ENCODE data around the gene SLC43A1. TPM values are rescaled to one million over a fixed set of nuclear protein-coding genes. Genes with fewer than 3 reads are reported as not detected.

SLC43A1 gene
- total RNA-seq, 4 donors from 2014 or later, result 9.8 to 25.1 (median 18.3) TPM

DNA sequence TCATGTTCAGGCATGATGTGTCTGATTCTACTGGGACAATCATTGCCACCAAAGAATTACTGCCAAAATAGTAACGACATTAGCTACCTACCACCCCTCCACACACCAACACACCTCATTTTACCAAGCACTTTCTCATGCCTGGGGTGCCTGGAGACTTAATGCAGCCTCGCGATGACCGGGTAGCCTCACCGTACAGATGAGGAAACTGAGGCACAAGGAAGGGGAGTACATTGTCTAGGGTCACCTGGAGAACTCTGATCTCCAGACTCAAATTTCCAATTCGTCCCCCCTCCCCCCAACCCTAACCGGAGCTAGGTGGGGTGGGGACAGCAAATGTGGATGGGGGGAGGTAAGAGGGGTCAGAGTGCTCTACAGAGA, 57.9 kb downstream of the SLC43A1 start:
- TF ChIP-seq, protein P1, sequence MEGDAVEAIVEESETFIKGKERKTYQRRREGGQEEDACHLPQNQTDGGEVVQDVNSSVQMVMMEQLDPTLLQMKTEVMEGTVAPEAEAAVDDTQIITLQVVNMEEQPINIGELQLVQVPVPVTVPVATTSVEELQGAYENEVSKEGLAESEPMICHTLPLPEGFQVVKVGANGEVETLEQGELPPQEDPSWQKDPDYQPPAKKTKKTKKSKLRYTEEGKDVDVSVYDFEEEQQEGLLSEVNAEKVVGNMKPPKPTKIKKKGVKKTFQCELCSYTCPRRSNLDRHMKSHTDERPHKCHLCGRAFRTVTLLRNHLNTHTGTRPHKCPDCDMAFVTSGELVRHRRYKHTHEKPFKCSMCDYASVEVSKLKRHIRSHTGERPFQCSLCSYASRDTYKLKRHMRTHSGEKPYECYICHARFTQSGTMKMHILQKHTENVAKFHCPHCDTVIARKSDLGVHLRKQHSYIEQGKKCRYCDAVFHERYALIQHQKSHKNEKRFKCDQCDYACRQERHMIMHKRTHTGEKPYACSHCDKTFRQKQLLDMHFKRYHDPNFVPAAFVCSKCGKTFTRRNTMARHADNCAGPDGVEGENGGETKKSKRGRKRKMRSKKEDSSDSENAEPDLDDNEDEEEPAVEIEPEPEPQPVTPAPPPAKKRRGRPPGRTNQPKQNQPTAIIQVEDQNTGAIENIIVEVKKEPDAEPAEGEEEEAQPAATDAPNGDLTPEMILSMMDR (IDR thresholded peaks at IDR 0.05; ENCODE audit: low read depth), result no peak

DNA sequence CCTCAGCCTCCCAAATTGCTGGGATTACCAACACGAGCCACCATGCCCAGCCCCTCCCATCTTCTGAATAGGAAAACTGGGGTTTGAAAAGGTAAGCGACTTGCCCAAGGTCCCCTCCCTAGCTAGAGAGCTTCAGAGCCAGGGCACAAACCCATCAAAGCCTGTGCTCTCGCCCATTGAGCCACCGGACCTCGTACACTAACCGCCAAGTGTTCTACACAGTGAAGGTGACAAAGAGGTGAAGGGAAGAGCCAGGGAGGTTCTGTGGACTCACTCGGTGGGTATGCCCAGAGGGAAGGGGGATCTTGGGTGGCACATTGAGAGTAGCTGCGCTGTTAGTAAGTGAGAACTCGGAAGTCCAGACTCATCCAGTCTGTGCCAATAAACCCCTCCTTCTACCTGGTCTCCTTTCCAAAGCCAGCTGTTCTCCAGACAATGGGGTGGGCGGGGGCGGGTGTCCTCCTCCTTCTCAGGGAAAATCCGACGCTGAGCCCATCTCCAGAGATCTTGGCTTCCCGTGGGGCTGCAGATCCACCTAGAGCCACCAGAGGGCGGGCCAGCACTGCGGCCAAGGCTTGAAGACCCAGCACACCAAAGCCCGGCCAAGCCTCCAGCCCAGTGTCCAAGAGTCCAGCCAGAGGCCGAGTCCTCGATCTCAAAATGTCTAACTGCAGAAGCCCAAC, 58.4 kb downstream of the SLC43A1 start:
- TF ChIP-seq, protein P1 (IDR thresholded peaks at IDR 0.05; ENCODE audit: low read depth), result no peak

DNA sequence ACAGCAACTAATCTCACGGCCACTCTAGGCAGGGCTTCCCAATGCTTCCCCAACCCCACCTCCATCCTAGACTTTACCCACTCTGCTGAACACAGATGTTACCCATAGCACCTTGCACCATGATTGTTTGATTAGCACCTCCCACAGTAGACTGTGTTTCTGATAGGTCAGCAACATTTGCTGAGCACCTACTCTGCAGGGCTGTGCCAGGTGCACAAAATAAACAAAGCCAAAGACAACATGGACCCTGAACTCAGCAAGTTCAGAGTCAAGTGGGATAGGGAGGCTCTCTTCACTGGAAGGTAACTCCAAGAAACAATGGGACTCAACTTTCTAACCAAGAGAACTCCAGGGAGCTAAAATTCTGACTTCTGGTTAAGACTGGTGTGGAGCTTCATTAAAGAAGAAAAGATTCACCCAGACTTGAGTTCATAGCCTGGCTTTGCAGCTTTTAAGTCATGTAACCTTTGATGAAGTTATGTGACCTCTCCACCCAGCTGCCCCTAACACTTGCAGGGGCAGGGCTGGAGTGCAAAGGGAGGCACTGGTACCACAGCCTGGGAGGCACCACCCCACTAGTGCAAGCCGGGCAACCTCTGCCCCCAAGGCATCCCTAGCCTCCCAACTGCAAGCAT, 61.8 kb downstream of the SLC43A1 start:
- TF ChIP-seq, protein P1 (IDR thresholded peaks at IDR 0.05; ENCODE audit: low read depth), result no peak

DNA sequence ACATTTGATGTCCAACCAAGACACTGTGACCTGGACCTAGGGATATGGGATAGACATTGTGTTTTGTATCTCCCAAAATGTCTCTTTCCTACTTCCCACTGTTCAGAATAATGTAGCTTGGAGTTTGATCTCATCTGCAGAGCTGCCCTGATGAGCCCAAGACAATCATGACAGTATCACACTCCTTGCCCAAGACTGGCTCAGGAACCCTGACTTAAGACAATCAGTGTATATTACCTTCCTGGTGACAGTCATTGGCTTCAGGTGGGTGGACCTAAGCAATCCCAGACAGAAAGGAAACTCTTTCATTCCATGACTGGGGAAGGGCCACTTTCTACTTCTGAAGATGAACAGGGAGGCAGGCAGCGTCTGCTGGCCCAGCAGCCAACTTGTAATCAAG, 69.4 kb downstream of the SLC43A1 start:
- TF ChIP-seq, protein P1 (IDR thresholded peaks at IDR 0.05; ENCODE audit: low read depth), result no peak

DNA sequence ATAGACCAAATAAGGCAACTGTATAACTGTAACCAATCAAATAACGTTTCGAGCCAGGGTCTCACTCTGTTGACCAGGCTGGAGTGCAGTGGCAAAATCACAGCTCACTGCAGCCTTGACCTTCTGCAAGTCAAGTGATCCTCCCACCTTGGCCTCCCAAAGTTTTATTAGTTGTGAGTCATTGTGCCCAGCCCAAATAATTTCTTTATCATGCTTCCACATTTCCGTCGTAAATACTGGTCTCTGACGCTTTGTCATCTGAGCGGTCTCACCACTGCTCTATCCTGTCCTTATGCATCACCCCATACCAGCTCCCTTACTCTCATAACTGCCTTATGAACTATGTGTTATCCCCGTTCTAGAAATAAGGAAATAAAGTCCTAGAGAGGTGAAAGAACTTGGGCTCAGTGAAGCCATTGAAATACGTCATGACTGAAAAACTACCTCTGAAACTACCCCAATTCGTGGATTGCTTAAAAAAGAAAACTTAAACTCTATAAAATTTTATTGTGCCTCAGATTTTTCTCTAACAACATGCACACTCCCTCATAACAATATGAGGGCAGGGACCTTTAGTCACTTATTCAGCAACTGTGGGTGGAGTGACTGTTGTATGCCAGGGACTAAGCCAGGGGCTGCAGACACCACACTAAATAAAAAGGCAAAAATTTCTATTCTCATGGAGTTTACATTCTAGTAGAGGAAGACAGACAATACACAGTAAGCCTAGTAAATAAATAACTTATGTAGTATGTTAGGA, 71.0 kb downstream of the SLC43A1 start:
- TF ChIP-seq, protein P1 (IDR thresholded peaks at IDR 0.05; ENCODE audit: low read depth), result no peak

DNA sequence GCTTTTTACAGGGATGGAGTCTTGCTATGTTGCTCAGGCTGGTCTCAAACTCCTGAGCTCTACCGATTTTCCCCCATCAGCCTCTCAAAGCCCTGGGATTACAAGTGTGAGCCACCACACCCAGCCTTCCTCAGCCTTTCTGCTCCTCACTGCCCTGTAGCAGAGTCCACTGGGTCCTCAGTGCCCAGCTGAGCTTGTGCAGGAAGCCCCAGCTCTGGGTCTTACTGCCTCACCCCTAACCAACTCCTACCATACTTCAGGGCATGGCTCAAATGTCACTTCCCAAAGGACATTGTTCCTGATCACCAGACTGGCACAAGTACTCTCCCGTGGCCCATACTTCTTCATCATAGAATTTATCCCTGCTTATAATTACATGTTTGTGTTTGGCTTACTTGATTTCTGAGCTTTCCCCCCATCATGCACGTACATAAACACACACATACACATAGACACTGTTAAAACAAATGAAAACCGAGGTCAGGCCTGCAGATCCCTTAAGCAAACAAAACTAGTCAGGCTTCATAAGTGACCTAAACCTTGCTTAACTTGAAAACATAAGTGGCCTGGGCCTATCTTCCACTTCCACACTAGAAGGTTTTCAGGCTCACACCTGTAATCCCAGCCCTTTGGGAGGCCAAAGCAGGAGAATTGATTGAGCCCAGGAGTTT, 74.6 kb downstream of the SLC43A1 start:
- TF ChIP-seq, protein P1 (IDR thresholded peaks at IDR 0.05; ENCODE audit: low read depth), result no peak

DNA sequence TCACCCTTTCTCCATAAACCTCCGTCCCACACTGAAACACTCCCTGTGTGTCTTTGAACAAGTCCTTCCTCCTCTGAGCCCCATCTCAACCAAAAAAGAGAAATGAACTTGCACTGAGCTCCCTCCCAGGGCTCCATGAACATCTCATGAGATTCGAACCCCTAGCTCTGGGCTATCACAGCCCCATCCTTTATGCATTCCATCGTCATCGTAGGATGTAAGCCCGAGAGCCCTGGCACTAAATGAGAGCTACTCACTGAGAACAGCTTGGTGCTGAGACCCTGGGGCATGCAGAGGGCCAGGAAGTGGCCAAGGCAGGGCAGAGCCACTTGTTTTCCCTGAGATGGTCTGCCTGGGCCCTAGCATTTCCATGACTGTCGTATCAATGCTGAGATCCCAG, 75.7 kb downstream of the SLC43A1 start:
- TF ChIP-seq, protein P1 (IDR thresholded peaks at IDR 0.05; ENCODE audit: low read depth), result no peak

Data from subcutaneous adipose tissue (tissue), 4 donors.